OCI-LY7 (cell line): ENCODE data around the gene SNX32.

ENCODE experiments used
- CTCF ChIP-seq: fragments of 200-600 bp; sonication (generic); conservative IDR thresholded peaks from 2 replicates; pipeline ENCODE4 v1.5.1; 2014; ENCODE audit warnings: mild to moderate bottlenecking, antibody characterized with exemption, low read length, moderate library complexity, mixed read lengths
- EZH2phosphoT487 ChIP-seq: fragments of 200-600 bp; sonication (generic); IDR thresholded peaks from 2 replicates; pipeline ENCODE4 v1.6.1; 2018; ENCODE audit warnings: low read depth, borderline replicate concordance, mild to moderate bottlenecking, mixed run types, antibody characterized with exemption, low read length, moderate library complexity, mixed read lengths

GRCh38 chr11:65851811-65852507 lies 18.2 kb downstream of the SNX32 start:
- TF ChIP-seq CTCF (no peak), EZH2phosphoT487 (no peak)
